GM21737 (cell line): Measurements from ENCODE around the gene GRK5.

Experiments
- ATAC-seq: cut with Tn5 transposase; IDR thresholded peaks from one replicate; pipeline ENCODE4 v1.9.1; 2021; ENCODE audit warnings: mild to moderate bottlenecking, moderate library complexity; ENCODE audit not compliant: unreplicated experiment

The GRK5 gene

DNA sequence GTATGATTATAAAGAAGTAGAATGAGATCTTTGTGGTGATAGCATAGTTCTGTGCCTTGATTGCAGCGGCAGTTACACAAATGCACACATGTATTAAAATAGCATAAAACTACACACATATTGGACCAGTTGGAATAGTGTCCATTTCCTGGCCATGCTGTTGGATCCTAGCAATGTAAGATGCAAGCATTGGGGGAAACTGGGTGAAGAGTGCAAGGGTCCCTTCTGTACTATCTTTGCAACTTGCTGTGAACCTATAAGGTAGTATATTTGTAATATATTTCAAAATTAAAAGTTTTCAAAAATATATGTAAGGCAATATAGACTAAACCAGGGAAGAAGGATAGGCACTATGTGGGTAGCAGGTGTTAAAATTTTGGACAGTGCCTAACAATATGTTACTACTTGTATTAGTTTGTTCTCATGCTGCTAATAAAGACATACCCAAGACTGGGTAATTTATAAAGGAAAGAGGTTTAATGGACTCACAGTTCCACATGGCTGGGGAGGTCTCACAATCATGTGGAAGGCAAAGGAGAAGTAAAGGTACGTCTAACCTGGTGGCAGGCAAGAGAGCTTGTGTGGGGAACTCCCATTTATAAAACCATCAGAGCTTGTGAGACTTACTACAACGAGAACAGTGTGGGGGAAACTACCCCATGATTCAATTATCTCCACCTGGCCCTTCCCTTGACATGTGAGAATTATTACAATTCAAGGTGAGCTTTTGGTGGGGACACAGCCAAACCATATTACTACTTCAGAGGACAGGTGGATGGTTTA, 263.7 kb downstream of the GRK5 start:
- ATAC-seq = no peak

DNA sequence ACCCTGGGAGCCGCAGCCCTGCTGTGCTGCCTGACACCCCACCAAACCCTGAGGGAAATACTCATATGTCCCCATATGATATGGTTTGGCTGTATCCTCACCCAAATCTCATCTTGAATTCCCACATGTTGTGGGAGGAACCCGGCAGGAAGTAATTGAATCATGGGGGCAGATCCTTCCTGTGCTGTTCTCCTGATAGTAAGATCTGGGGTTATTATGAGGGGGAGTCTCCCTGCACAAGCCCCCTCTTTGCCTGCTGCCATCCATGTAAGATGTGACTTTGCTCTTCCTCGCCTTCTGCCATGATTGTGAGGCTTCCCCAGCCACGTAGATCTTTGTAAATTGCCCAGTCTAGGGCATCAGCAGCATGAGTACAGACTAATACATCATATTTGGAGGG, 266.4 kb downstream of the GRK5 start:
- no peak for ATAC-seq

DNA sequence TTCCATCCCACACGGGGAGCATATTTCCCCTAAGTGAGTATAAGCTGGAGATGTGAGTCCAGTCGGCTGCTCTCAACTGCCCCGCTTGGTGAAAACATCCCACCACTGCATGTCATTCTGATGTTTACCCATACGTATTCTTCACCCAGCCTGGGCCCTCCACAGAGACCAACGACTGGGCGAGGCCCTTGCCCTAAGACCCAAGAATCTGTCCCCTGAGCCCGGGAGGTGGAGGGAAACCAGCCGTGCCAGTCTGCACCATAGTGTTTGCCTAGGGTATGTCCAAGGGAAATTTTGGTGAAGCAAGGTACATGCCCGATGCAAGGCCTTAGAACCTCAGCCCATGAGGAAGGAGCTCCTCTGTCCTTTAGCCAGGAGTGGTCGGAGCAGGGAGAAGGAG, 267.2 kb downstream of the GRK5 start:
- ATAC-seq = no peak

DNA sequence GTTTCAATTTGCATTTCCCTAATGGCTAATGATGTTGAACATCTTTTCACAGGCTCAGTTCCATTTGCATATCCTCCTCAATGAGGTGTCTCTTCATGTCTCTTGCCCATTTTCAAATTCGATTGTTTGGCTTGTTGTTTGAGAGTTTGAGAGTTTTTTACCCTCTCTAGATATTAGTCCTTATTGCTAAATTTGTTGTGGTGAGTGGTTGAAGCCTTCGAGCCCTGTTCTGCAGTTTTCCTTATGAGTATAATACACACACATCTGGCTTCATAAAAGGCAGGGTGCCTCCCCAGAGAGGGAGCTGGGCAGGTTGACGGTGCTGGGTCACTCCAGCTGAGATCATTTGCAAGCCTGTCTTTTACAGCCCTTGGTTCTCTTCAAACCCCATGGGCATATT, 270.1 kb downstream of the GRK5 start:
- peak; percentile 41 for ATAC-seq

DNA sequence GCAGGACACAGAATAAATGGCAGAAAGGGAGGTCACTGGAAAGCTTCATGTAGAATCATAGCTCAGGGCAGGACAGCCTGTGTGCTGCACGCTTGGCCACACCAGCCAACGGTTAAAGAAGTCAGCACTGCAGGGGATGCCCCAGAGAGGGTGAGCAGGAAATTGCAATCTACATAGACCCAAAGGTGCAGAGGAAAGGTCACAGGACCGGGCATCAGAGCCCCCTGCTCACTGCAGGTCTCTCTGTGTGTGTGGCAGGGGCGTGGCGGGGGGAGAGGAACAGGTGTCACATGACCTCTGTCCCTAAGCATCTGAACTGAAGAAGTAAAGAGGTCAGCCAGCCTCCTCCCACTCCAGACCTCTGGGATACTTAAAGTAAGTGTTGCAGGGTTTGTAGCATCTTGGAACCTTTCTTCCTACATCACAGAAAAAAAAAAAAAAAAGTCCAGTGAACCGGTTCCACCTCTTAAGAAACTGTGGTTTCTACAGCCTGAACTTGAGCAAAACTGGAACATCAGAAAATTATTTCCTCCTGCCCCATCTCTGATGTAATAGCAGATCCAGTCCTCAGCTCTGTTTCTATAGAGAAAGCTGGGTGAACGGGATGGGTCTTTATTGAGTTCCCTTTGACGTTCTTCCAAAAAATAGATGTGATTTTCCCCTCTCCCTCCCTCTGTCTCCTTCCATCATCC, 270.9 kb downstream of the GRK5 start:
- peak; percentile 84 for ATAC-seq

DNA sequence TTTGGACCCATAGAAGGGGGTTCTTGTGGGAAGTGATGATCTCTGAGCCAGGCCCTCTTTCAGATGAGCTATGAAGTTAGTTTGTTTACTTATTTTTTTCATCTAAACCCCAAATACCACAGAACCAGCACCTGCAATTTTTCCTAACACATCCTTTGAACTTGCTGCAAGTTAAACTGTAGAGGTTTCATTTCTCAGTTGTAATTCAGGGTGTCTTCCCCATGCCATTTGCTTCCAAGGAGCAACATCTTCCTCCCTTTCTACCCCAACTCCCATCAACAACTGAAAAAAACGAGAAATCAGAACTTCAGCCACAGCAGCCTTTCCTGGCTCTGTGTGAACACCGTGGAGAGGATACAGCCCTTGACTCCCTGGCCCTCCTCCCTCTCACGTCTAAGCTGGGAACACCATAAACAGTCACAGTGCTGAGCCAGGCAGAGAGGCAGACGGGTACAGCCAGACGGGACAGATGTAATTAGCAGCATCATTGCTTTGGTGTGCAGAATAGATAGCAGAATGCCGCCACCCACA, 271.5 kb downstream of the GRK5 start:
- ATAC-seq = no peak

DNA sequence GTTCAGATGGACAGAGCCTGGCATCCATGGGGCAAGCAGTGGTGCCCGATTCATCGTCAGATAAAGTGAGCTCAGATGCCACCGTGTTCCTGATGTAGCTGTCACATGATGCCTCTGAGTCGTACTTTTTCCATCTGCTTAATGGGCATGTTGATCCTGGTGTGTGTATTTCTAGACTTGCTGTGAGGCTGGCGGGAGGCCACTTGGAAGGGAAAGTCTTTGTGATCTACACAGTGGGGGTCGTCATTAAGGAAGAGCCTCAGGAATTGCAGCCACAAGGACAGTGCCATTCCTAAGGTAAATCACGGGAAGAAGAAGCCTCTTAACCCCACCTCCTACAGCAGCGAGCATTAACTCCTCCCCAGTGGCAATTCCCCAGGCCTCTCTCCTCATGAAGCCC, 272.2 kb downstream of the GRK5 start:
- no peak for ATAC-seq

DNA sequence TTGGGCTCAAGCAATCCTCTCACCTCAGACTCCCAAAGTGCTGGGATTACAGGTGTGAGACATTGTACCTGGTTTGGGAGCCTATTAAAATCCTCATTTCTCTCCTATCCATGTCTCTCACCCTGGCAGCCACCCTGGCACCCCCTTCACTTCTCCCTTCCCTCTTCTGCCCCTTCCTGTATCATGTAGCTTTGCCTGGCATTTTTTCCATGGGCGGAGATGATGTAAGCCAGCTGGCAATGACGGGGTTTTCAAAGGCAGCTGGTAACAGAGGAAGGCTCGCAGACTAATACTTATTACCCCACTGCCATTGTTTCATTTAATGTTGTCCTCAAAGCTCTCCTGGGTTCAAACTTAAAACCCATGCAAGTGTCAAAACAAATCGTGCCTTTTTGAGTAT, 273.3 kb downstream of the GRK5 start:
- no peak for ATAC-seq

DNA sequence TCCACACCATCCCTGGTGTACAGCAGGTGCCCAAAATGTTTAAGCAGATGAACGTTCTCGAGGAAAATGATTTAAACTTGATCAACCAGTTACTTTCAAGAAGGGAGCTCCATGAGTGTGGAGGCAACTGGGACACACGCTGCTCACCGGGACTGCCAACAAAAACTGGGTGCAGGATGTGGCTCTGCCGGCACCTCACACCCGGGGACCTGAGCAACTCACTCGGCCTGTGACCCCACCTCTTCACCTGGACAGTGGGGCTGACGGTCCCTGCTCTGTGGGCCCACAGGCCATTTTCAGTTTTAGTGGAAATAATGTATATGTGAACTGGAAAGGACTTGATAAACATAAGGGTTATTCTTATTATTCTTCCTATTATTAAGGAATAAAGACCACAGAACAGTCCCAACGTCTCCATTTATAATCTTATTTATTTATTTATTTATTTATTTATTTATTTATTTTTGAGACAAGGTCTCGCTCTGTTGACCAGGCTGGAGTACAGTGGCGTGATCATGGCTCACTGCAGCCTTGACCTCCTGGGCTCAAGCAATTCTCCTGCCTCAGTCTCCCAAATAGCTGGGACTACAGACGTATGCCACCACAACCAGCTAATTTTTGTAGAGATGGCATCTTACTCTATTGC, 274.5 kb downstream of the GRK5 start:
- ATAC-seq = no peak

DNA sequence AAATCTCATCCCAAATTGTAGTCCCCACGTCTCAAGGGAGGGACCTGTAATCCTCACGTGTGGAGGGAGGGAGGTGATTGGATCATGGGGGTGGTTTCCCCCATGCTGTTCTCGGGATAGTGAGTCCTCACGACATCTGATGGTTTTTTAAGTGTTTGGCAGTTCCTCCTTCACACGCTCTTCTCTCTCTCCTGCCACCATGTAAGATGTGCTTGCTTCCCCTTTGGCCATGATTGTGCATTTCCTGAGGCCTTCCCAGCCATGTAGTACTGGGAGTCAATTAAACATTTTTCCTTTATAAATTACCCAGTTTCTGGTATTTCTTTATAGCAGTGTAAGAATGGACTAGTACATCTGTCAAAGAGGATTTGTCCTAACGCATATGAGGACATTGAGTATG, 275.6 kb downstream of the GRK5 start:
- no peak for ATAC-seq

DNA sequence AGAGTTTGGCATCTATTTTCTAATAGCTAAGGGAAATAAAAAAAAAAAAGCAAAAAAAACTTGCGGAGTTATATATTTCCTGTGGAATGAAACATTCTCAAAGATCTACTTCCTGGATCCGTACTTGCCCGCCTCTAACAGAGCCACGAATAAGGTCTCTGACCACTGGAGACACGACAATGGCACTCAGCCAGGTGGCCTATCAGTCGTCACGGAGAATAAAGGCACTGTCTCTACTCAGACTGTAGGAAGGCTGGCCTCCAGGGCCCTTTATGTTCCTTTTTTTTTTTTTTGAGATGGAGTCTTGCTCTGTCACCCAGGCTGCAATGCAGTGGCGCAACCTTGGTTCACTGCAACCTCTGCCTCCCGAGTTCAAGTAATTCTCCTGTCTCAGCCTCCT, 276.5 kb downstream of the GRK5 start:
- no peak for ATAC-seq

DNA sequence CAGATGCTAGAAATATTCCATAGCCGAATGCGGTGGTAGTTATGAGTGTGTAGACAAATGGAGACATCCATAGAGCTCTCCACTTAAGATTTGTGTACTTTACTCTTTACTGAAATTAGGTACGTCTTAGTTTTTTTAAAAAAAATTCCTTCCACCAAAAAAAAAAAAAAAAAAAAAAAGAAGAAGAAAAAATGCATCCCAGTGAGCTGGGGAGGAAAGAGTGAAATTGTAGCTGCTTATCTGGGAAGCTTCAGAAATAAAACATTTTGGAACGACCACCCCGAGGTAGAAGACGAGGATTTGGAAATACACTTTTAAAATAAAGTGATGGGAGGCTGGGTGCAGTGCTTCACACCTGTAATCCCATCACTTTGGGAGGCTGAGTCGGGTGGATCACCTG, 281.3 kb downstream of the GRK5 start:
- ATAC-seq = no peak

DNA sequence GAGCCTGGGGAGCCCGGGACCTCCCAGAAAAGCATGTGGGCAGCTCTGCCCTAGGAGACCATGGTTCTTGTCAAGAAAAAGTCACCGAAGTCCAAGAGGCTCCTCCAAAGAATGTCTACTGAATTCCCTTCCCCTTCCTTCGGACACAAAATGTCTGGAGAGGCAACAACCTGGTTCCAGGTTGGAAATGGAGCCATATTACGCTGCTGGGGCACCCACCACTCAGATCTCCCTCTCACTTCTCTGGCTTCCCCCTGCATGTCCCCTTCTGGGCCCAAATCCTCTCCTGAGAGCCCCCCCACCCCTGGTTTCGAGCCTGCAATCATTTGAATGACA, 282.6 kb downstream of the GRK5 start:
- no peak for ATAC-seq

DNA sequence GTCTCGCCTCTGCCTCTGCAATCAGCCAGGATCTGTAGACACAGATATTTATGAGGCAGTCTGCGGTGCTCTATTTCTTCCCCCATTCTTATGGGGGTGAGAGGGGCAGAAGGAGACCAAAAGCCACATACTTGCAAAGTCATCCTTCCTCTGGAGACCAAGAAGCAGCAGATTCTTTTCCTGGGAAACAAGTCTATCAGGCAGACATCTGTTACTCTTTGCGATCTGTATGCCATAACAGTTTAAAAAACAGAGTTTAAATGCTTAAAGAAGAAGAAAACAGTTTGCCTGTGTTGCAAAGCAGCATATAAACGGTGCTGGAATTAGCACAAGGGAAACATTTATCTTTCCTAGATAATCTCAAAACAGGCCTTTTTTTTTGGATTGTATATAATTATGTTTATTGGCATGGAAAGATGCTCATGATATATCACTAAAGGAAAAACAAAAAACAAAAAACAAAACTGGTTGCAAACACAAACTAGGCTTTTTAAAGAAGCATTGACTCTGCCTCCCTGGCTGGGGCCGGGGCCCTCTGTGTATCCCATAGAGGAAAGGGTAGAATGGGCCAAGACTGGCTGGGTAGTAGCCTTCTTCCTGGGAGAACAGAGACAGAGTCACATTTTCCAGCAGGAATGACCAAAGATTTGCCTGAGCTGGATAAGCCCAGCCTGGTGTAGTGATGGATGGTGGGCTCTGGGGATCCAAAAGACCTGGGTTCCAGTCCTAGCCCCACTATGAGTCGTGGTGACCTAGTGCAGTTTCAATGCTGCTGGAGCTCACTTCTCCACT, 284.8 kb downstream of the GRK5 start:
- no peak for ATAC-seq

DNA sequence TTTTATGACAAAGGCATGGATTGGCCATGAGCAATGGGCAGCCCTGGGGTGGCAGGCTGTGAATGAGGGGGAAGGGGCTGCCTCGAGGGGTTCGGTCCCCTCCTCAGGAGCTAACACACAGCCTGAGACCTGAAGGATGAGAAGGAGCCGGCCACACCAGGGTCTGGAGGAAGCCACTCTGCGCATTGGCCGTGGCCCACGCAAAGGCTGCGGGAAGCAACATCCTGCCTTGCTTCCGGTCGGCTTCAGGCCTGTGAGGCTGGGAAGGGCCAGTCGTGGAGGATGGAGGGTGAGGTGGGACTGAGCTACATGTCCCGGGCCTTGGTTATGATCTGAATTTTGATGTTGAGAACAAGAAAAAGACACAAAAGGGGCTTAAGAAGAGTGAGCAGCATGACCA, 285.8 kb downstream of the GRK5 start:
- no peak for ATAC-seq

DNA sequence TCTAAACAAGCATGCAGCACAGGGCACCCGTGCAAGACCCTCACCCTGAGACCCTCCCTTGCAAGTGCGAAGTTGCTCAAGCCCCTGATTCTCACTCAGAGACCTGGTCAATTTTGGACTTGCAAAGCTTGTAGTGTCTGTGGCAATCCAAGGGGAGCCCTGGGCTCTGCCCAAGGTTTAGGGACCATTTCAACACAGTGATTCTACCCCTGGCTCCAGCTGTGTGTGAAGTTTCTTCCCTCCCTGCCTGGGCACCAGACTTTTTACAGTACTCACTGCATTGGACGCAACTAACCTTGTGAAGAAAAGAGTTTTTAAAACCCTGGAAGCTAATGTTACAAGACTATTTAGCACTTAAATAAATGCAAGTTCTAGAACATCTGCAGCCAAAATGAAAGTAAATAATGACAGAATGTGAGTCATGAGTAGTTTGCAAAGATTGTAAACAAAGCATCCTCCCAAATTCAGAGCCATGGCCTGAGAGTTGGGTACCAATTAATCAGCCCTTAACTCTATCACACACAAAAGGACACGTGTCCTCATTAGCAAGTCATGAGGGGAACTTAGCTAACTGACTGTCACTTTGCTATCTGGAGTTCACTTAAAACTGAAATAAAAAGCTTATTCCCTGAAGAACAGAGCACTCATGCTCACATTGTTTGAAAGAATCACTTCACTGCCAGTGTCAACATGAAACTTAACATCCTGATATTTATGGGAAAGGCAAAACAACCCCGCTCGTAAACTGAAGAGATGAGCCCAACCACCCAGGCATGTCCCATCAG, 287.1 kb downstream of the GRK5 start:
- no peak for ATAC-seq

DNA sequence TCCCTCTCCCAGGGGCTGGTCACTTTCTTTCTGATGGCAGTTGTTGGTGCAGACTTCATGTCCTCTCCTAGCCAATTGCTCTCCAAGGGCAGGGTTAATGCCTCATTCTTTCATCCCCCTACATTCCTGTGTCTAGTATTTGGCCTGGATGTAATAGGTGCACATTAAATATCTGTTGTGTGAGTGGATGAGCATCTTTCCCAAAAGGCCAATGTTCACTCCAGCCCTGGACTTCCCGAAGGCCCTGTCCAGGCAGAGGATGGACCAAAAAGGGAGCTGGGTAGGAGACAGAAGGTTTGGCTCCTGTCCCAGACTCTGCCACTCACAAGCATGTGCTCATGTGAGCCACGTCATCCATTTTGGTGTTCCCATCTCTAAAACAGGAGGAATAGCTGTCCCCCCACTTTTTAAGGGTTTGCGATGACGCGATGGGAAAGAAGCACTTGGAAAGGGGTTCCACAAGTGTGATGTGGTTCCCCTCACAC, 287.7 kb downstream of the GRK5 start:
- ATAC-seq = no peak

DNA sequence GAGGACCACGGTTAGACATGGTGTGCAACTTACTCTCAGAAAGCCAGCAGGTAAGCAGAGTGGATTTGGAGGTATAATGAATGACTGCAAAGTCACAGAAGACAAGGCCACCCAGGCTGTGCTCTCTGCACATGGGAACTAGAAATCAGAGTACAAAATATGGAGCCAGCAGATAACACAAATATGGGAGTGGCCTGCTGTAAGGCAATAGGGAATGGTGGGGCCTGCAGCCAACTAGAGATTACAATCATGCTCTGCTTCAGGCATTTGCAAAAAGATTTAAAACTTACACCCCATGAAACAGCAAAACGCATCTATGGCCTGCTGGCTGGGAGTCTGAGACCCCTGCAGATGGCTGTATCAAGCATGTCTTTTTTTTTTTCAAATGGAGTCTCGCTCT, 288.2 kb downstream of the GRK5 start:
- ATAC-seq = no peak

DNA sequence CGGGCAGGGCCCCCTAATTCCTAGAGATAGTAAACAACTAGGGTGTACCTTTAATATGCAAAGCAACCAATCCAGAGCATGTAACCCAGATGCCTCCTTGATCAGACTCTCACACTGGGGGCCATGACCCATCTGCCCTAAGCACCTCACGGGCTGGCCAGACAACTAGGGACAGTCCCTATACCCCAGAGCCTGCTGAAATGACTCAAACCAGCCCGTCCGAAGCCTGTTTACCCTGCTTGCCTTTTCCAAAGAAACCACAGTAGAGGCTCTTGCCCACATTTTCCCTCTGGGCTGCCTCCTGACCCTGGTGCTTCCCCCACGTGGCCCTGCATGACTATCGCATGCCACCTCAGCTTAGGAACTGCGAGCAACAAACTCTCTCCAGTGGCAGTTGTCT, 288.9 kb downstream of the GRK5 start:
- ATAC-seq = no peak

DNA sequence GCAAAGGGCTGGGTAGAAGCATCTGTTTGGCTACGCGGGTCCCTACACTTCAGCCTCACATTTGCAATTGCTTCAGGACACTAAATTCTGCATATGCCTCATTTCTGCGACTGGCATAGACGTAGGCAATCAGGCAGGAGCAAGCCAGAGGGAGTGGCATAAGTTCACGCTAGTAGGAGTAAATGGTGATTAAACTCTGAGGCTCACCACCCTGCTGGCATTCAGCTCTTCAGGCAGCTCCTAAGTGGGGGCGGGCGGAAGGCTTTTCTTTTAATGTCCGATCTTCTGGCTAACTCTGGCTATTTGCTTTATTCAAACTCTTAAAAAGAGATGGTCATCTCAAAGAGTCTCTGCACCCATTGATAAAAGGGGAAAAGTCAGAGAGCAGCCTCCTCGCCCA, 289.9 kb downstream of the GRK5 start:
- no peak for ATAC-seq
